IMR-90 (cell line): ENCODE measurements around the gene IL36A. TPM values are rescaled to one million over a fixed set of nuclear protein-coding genes. Genes with fewer than 3 reads are reported as not detected.

Experiments
- ATAC-seq: fragments of 200-7000 bp; cut with Tn5 transposase; 2 replicates; pipeline ENCODE4 v1.9.1; 2020; ENCODE audit warnings: low read depth, mild to moderate bottlenecking, moderate library complexity
- BruUV-seq: library from RNA; stranded (reverse); fragments of 400-500 nt; replicated peaks from 2 replicates; lab custom pipeline; 2021; lab: Mats Ljungman, UMichigan
- CTCF ChIA-PET: fragments of 300-600 bp; formaldehyde crosslinking; extraction: SDS; loops from one replicate; lab custom pipeline; 2021; ENCODE audit warnings: antibody characterized with exemption; lab: Yijun Ruan, JAX
- POLR2A ChIA-PET: fragments of 300-600 bp; sonication (Branson Sonifier 250); formaldehyde crosslinking; loops from one replicate; lab custom pipeline; 2022; ENCODE audit warnings: antibody characterized with exemption; ENCODE audit not compliant: unreplicated experiment; lab: Charles Lee
- DNase-seq: peaks from one replicate; pipeline ENCODE4 v3.0.0; 2013
- H2AFZ ChIP-seq: replicated peaks from 2 replicates; pipeline ENCODE3; 2013; ENCODE audit warnings: low read length, mild to moderate bottlenecking; ENCODE audit not compliant: poor library complexity
- H2AK5ac ChIP-seq: 2 replicates; pipeline ENCODE4 v1.6.1; 2013; ENCODE audit warnings: low read depth, low read length, inconsistent platforms
- H2AK9ac ChIP-seq: replicated peaks from 2 replicates; pipeline ENCODE3; 2013; ENCODE audit warnings: mild to moderate bottlenecking, low read depth, low read length, moderate library complexity; ENCODE audit not compliant: poor library complexity
- H2BK120ac ChIP-seq: 2 replicates; pipeline ENCODE4 v1.6.1; 2013; ENCODE audit warnings: low read depth, low read length, inconsistent platforms
- H2BK15ac ChIP-seq: 3 replicates; pipeline ENCODE4 v1.6.1; 2013; ENCODE audit warnings: low read depth, low read length, inconsistent platforms
- H2BK20ac ChIP-seq: 2 replicates; pipeline ENCODE4 v1.6.1; 2013; ENCODE audit warnings: low read depth, mild to moderate bottlenecking, inconsistent platforms, low read length, moderate library complexity
- H2BK5ac ChIP-seq: 2 replicates; pipeline ENCODE4 v1.6.1; 2013; ENCODE audit warnings: mild to moderate bottlenecking, low read depth, low read length, inconsistent platforms; ENCODE audit not compliant: poor library complexity, severe bottlenecking
- H3K14ac ChIP-seq: replicated peaks from 2 replicates; pipeline ENCODE4 v1.6.1; 2013; ENCODE audit warnings: low read depth, low read length, inconsistent platforms
- H3K18ac ChIP-seq: 2 replicates; pipeline ENCODE4 v1.6.1; 2013; ENCODE audit warnings: low read depth, low read length, control low read depth
- H3K23ac ChIP-seq: 2 replicates; pipeline ENCODE4 v1.6.1; 2013; ENCODE audit warnings: low read depth, low read length, inconsistent platforms
- H3K27ac ChIP-seq: 2 replicates; pipeline ENCODE4 v1.5.1; 2013; ENCODE audit warnings: mild to moderate bottlenecking, control low read depth, low read length; ENCODE audit not compliant: insufficient read depth
- H3K27me3 ChIP-seq: 2 replicates; pipeline ENCODE4 v1.6.1; 2013; ENCODE audit warnings: low read length; ENCODE audit not compliant: control insufficient read depth, insufficient read depth
- H3K36me3 ChIP-seq: 2 replicates; pipeline ENCODE4 v1.6.1; 2013; ENCODE audit warnings: low read length, mixed read lengths; ENCODE audit not compliant: control insufficient read depth, insufficient read depth
- H3K4ac ChIP-seq: 2 replicates; pipeline ENCODE4 v1.6.1; 2013; ENCODE audit warnings: low read depth, low read length, inconsistent platforms
- H3K4me1 ChIP-seq: 2 replicates; pipeline ENCODE4 v1.6.1; 2013; ENCODE audit warnings: low read length, mixed read lengths; ENCODE audit not compliant: control insufficient read depth, insufficient read depth
- H3K4me2 ChIP-seq: 2 replicates; pipeline ENCODE4 v1.6.1; 2013; ENCODE audit warnings: low read depth, mild to moderate bottlenecking, control low read depth, low read length, moderate library complexity
- H3K4me3 ChIP-seq: 2 replicates; pipeline ENCODE4 v1.5.1; 2013; ENCODE audit warnings: low read depth, mild to moderate bottlenecking, control low read depth, low read length, moderate library complexity; ENCODE audit not compliant: insufficient read depth
- H3K56ac ChIP-seq: 2 replicates; pipeline ENCODE4 v1.6.1; 2013; ENCODE audit warnings: low read length, inconsistent platforms; ENCODE audit not compliant: insufficient read depth; ENCODE audit errors: extremely low read depth
- H3K79me1 ChIP-seq, 2 experiments: 2 replicates each; pipeline ENCODE4 v1.6.1; 2013; ENCODE audit warnings: low read length in 2 of 2, inconsistent platforms in 1 of 2, low read depth in 1 of 2
- H3K9ac ChIP-seq: 2 replicates; pipeline ENCODE4 v1.6.1; 2013; ENCODE audit warnings: low read depth, low read length, control low read depth
- H3K9me1 ChIP-seq: 2 replicates; pipeline ENCODE4 v1.6.1; 2013; ENCODE audit warnings: low read length, inconsistent platforms; ENCODE audit not compliant: insufficient read depth
- H3K9me3 ChIP-seq: 2 replicates; pipeline ENCODE4 v1.6.1; 2013; ENCODE audit warnings: low read length; ENCODE audit not compliant: control insufficient read depth, insufficient read depth
- H4K20me1 ChIP-seq: 2 replicates; pipeline ENCODE4 v1.6.1; 2013; ENCODE audit warnings: low read length, inconsistent platforms; ENCODE audit not compliant: insufficient read depth
- H4K5ac ChIP-seq: 2 replicates; pipeline ENCODE4 v1.6.1; 2013; ENCODE audit warnings: mild to moderate bottlenecking, low read depth, low read length, control low read depth
- H4K8ac ChIP-seq, 2 experiments: 2 replicates each; pipeline ENCODE4 v1.6.1; 2013; ENCODE audit warnings: low read depth in 2 of 2, low read length in 2 of 2, control low read depth in 1 of 2, inconsistent platforms in 1 of 2
- H4K91ac ChIP-seq: 2 replicates; pipeline ENCODE4 v1.6.1; 2013; ENCODE audit warnings: low read depth, low read length, inconsistent platforms; ENCODE audit not compliant: insufficient read depth
- RFX5 ChIP-seq: IDR thresholded peaks from 2 replicates; pipeline ENCODE4 v1.8.0; 2012; ENCODE audit warnings: low read depth, mild to moderate bottlenecking, low read length, moderate library complexity
- WGBS, 2 experiments: methylation state at CpG; one replicate each; pipeline versions ENCODE4 v1.1.5 to v1.1.7; 2013; ENCODE audit warnings: missing lambda C conversion rate in 2 of 2; ENCODE audit not compliant: insufficient read length in 1 of 2; ENCODE audit errors: extremely low coverage in 2 of 2; 5-methylcytosine and 5-hydroxymethylcytosine counted together
- dilution Hi-C: fragments of 300-500 bp; cut with HindIII; formaldehyde crosslinking; loops from one replicate; pipeline ENCODE4 v1.14.3; 2018; ENCODE audit warnings: low sequenced_read_pairs; ENCODE audit not compliant: unreplicated experiment
- in situ Hi-C: fragments of 300-500 bp; cut with MboI; formaldehyde crosslinking; loops from 3 replicates; pipeline ENCODE4 v1.14.3; 2019; ENCODE audit warnings: low sequenced_read_pairs, inconsistent platforms, mixed read lengths
- intact Hi-C: fragments of 100-400 bp; cut with micrococcal nuclease; formaldehyde crosslinking; loops from 2 replicates; pipeline ENCODE4 v1.10.0; 2022
- polyA plus RNA-seq, 3 experiments: library from polyadenylated mRNA; depleted of rRNA; stranded (reverse); fragments of >200 nt; gene quantifications; 2 replicates each; pipeline ENCODE4 v1.2.3, GENCODE V29; 2012; ENCODE audit warnings: low replicate concordance in 1 of 3
- total RNA-seq: library from RNA; depleted of rRNA; stranded (reverse); fragments of >200 nt; gene quantifications from 2 replicates; pipeline ENCODE4 v1.2.3, GENCODE V29; 2012
- TF ChIP-seq, protein P1 (sequence below): conservative IDR thresholded peaks from 2 replicates; pipeline ENCODE4 v1.5.1; 2012; ENCODE audit warnings: mild to moderate bottlenecking, low read depth, low read length, improper control_type of control experiment
- TF ChIP-seq, protein P2 (sequence below): fragments of 150-350 bp; IDR thresholded peaks from 2 replicates; pipeline ENCODE4 v1.6.1; 2016; ENCODE audit warnings: low read depth, mild to moderate bottlenecking, low read length, moderate library complexity, borderline replicate concordance

IL36A gene
- total and polyA plus RNA-seq, 2 of the 4 experiments (the other 2 are of a cell fraction): not detected

DNA sequence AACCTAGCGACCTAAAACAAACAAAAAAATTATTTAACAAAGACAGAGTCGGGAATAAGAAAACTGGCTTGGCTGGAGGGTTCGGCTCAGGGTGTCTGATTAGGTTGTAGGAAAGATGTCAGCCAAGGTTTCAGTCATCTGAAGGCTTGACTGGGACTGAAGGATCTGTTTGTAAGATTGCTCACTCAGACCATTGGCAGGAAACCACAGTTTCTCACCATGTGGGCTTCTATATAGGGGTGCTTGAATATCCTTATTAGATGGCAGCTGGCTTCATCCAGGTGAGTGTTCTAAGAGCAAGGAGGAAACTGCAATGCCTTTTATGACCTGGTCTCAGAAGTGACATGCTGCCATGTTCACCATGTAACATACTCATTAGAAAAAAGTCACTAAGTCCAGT lies 48.4 kb downstream of the IL36A start:
- H2AK9ac ChIP-seq: no peak overlapping the region
- no peaks in the 10 kb centered on the region; the same call in 1 of the 2 replicates for H3K9me3 ChIP-seq
- no peak for DNase-seq
- in situ Hi-C loops: no loop called here
- no peaks in the 10 kb centered on the region for H3K36me3 ChIP-seq
- H3K4me1 ChIP-seq: no peaks in the 10 kb centered on the region
- no peak overlapping the region for H3K23ac ChIP-seq
- no peak overlapping the region for H4K5ac ChIP-seq
- H2BK20ac ChIP-seq: no peak overlapping the region
- ATAC-seq: no peak
- no peak overlapping the region for H2AK5ac ChIP-seq
- H2AFZ ChIP-seq: no peak overlapping the region
- dilution Hi-C loops: no loop called here
- TF ChIP-seq RFX5: no peak
- TF ChIP-seq, protein P1, sequence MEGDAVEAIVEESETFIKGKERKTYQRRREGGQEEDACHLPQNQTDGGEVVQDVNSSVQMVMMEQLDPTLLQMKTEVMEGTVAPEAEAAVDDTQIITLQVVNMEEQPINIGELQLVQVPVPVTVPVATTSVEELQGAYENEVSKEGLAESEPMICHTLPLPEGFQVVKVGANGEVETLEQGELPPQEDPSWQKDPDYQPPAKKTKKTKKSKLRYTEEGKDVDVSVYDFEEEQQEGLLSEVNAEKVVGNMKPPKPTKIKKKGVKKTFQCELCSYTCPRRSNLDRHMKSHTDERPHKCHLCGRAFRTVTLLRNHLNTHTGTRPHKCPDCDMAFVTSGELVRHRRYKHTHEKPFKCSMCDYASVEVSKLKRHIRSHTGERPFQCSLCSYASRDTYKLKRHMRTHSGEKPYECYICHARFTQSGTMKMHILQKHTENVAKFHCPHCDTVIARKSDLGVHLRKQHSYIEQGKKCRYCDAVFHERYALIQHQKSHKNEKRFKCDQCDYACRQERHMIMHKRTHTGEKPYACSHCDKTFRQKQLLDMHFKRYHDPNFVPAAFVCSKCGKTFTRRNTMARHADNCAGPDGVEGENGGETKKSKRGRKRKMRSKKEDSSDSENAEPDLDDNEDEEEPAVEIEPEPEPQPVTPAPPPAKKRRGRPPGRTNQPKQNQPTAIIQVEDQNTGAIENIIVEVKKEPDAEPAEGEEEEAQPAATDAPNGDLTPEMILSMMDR: no peak
- TF ChIP-seq, protein P2, sequence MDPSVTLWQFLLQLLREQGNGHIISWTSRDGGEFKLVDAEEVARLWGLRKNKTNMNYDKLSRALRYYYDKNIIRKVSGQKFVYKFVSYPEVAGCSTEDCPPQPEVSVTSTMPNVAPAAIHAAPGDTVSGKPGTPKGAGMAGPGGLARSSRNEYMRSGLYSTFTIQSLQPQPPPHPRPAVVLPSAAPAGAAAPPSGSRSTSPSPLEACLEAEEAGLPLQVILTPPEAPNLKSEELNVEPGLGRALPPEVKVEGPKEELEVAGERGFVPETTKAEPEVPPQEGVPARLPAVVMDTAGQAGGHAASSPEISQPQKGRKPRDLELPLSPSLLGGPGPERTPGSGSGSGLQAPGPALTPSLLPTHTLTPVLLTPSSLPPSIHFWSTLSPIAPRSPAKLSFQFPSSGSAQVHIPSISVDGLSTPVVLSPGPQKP: no peak
- no peak overlapping the region for H2BK15ac ChIP-seq
- no peak overlapping the region for H3K14ac ChIP-seq
- H3K27me3 ChIP-seq: no peaks in the 10 kb centered on the region; the same call in 1 of the 2 replicates
- POLR2A ChIA-PET: no interaction called here
- H3K4me3 ChIP-seq: no peak overlapping the region
- BruUV-seq: no TSS peak
- H3K27ac ChIP-seq: no peak overlapping the region
- no CpG with 5 or more reads among the region's 3 CpGs for WGBS, 2 experiments
- H3K4ac ChIP-seq: no peak overlapping the region
- no peaks in the 10 kb centered on the region for H3K79me1 ChIP-seq
- H2BK120ac ChIP-seq: no peak overlapping the region
- H3K4me2 ChIP-seq: no peak overlapping the region
- no peaks in the 10 kb centered on the region for H3K9me1 ChIP-seq
- no peaks in the 10 kb centered on the region for H4K20me1 ChIP-seq
- CTCF ChIA-PET: no interaction called here
- H3K9ac ChIP-seq: no peak overlapping the region
- H3K56ac ChIP-seq: no peak overlapping the region
- H4K8ac ChIP-seq: no peak overlapping the region
- H4K91ac ChIP-seq: no peak overlapping the region
- intact Hi-C loops: no loop called here
- H2BK5ac ChIP-seq: no peak overlapping the region
- no peak overlapping the region for H3K18ac ChIP-seq
